Epithelial cell of proximal tubule (primary cell): ENCODE results near the gene MCAT. TPM values are rescaled to one million over a fixed set of nuclear protein-coding genes. Genes with fewer than 3 reads are reported as not detected.

Experiments used
- DNase-seq: peaks from one replicate; pipeline ENCODE4 v3.0.0-alpha.2; 2011; ENCODE audit warnings: low read depth
- H3K4me3 ChIP-seq: 2 replicates; pipeline ENCODE4 v1.5.1; 2011; ENCODE audit warnings: low read depth, mild to moderate bottlenecking, low read length
- total RNA-seq: library from RNA; depleted of rRNA; stranded (reverse); fragments of >200 nt; gene quantifications from 2 replicates; pipeline ENCODE4 v1.2.3, GENCODE V29; 2015
- TF ChIP-seq, protein P1 (sequence below): conservative IDR thresholded peaks from 2 replicates; pipeline ENCODE4 v1.5.1; 2012; ENCODE audit warnings: low read depth, mild to moderate bottlenecking, low read length

Gene MCAT
- total RNA-seq, 1 donor from 2014 or later, result 31.9 TPM

DNA sequence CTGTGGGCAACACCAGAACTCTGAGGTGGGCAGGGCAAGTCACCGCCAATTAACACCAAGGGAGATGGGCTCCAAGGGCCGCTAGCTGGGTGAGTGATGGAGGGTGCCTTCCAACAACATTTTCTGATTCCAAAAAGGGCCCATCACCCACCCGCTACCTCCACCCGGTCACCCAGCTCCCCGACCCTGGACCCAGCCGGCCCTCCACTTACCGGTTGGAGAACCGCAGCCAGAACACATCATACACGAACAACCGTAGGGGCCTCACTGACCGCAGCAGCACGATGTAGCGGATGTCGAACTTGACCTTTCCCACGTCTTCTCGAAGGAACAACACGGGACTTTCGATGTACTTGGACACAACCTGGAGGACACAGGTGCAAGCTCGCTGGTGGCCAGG lies 29.0 kb upstream of the MCAT start:
- DNase-seq, result no peak
- H3K4me3 ChIP-seq, result no peak overlapping the region
- TF ChIP-seq, protein P1, sequence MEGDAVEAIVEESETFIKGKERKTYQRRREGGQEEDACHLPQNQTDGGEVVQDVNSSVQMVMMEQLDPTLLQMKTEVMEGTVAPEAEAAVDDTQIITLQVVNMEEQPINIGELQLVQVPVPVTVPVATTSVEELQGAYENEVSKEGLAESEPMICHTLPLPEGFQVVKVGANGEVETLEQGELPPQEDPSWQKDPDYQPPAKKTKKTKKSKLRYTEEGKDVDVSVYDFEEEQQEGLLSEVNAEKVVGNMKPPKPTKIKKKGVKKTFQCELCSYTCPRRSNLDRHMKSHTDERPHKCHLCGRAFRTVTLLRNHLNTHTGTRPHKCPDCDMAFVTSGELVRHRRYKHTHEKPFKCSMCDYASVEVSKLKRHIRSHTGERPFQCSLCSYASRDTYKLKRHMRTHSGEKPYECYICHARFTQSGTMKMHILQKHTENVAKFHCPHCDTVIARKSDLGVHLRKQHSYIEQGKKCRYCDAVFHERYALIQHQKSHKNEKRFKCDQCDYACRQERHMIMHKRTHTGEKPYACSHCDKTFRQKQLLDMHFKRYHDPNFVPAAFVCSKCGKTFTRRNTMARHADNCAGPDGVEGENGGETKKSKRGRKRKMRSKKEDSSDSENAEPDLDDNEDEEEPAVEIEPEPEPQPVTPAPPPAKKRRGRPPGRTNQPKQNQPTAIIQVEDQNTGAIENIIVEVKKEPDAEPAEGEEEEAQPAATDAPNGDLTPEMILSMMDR, result no peak

DNA sequence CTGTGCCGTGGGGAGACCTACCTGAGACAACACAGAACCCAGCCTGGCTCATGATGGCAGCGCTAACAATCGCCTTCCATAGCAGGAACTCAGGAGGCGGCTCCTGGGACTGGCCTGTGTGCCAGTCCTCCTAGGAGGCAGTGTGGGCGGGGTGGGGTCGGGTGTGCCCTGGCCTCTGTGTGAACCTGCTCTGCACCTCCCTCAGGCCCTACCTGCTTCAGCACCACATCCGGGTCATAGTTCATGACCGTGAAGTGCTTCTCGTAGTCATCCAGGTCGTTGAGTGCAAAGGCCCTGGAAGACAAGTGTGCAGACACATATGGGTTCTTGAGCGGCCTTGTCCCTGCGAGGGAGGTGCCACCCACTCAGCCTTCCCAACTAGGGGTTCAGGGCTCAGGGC lies 28.4 kb upstream of the MCAT start:
- H3K4me3 ChIP-seq, result no peak overlapping the region
- TF ChIP-seq, protein P1, result no peak
- no peak for DNase-seq

DNA sequence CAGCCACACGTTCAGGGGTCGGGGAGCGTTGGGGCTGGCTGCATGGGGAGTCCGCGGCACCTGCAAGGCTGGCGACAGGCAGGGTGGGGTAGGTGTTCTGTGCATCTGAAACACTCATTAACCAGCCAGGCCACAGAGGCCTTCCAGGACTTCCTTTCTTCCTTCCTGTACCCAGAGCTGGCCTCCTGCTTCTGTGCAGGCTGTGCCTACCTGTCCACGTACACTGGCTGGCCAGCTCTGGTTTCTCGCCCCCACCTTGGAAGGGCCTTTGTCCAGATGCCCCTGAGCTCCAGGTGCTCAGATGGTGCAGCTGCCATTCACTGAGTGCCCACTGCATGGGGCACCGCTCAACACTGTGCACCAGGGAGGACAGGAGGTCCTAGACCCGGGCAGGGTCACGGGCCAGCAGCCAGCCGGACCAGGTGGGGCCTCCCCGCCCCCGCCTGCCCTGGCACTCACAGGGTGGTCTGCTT lies 27.9 kb upstream of the MCAT start:
- no peak for DNase-seq
- TF ChIP-seq, protein P1, result no peak
- no peak overlapping the region for H3K4me3 ChIP-seq

DNA sequence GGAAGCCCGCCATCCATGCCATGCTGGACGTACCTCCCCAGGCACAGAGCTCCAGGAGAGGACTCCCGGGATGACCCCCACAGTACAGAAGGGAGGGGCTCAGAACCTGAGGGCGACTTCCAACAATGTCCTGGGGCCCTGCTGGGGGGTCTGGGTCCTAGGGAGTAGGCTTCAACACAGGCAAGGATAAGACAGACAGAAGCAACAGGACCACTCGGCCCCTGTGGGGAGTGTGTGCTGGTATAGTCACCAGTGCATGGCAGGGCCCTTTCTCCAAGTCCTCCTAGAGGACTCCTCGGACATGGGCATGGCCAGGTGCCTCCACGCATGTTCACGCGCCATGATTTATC lies 26.9 kb upstream of the MCAT start:
- no peak for DNase-seq
- H3K4me3 ChIP-seq, result no peak overlapping the region
- TF ChIP-seq, protein P1, result no peak

DNA sequence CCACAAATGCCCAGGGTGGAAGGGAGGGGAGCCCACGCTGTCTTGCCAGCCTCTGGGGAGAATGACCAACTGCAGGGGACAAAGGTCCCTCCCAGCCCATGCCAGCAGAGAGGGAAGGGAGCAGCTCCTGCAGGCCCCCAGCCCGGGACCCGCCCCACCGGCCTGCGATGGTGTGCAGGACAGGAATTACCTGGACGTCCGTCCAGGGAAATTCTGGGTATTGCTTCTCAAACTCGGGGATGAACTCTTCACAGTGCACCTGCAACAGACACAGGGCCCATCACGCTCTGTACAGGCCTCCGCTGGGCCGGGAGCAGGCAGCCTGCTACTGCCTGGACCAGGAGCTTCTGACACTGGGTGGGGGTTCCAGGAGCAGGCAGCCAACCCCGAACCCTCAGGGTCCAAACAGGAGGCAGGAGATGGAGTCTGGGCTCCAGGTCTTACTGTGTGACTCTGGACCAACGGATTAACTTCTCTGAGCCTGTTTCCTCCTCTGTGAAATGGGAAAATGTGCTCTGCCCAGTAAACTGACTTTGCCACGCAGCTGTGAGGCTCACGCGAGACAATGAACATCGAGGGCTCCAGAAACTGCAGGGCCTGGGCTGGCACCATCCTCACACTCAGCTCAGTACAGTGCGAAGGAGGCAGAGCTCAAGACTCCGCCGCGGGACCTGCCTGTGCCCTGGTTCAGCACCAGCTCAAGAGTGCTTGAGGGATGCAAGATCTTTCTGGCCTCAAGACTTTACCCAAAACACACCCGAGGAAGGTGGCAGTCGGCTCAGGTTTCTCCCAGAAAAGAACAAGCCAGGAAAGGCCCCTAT lies 26.3 kb upstream of the MCAT start:
- TF ChIP-seq, protein P1, result no peak
- no peak for DNase-seq
- H3K4me3 ChIP-seq, result no peak overlapping the region

DNA sequence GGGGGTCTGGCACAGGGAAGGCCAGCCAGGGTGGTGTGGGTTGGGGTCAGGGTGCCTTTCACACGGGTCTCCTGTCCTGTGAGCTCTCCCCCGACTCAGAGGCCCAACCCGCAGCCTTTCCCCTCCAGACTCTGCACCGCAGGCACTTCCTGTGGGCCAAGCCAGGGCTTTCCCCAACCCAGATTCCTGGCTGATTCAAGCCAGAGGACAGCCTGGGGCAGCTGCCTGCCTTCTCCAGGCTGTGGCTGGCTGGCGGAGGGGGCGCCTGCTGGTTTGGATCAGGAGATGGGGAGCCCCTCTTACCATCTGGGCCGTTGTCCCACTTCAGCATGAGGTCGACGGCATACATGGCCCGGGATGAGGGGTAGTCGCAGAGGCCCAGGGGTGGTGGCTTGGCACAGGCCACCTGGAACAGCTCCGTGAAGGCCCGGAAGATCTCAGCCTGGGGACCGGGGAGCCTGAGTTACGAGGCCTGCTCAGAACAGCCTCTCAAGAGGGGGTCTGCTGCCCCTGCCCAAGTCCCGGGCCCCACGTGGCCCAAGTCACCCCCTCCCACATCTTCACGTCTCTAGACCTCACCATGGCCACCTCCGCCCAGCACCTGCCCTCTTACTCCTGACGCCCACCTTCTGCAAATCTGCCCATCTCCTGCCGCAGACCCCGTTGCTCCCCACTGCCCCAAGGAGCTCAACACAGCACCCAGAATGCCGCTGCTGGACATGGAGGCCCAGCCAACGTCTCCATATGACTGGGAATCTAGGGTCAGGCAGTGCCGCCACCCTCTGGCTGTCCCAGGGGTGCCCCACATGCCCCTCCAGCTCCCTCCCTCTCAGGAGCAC lies 25.5 kb upstream of the MCAT start:
- no peak for DNase-seq
- TF ChIP-seq, protein P1, result no peak
- no peak overlapping the region for H3K4me3 ChIP-seq
